H1 (cell line): Measurements from ENCODE around the gene GRIK4. TPM values are rescaled to one million over a fixed set of nuclear protein-coding genes. Genes with fewer than 3 reads are reported as not detected.

ENCODE experiments used
- CTCF ChIA-PET: fragments of 300-600 bp; sonication (Branson Sonifier 250); formaldehyde crosslinking; loops from one replicate; lab custom pipeline; 2021; ENCODE audit not compliant: partially characterized antibody; lab: Charles Lee
- POLR2A ChIA-PET: fragments of 300-600 bp; sonication (Branson Sonifier 250); formaldehyde crosslinking; loops from one replicate; lab custom pipeline; 2021; ENCODE audit warnings: inconsistent platforms; ENCODE audit not compliant: partially characterized antibody; lab: Charles Lee
- DNase-seq, 2 experiments: peaks; one replicate each; pipeline versions ENCODE4 v3.0.0 to v3.0.0-alpha.2; 2010 to 2022; ENCODE audit warnings: low spot score in 2 of 2, low read depth in 1 of 2, mixed read lengths in 1 of 2
- FAIRE-seq: peaks from 2 replicates; lab custom pipeline; 2011; peaks lifted over from hg19 to GRCh38; lab: Jason Lieb, UNC
- H2AFZ ChIP-seq: 2 replicates; pipeline ENCODE4 v1.8.1; 2012; ENCODE audit warnings: low read length, inconsistent platforms
- H2AK5ac ChIP-seq: 2 replicates; pipeline ENCODE4 v1.6.1; 2013; ENCODE audit warnings: low read depth, low read length
- H2BK120ac ChIP-seq: replicated peaks from 2 replicates; pipeline ENCODE3; 2013; ENCODE audit warnings: low read depth, low read length, inconsistent platforms
- H2BK12ac ChIP-seq: 2 replicates; pipeline ENCODE4 v1.6.1; 2013; ENCODE audit warnings: low read depth, low read length
- H2BK15ac ChIP-seq: 2 replicates; pipeline ENCODE4 v1.6.1; 2013; ENCODE audit warnings: low read length
- H2BK20ac ChIP-seq: 2 replicates; pipeline ENCODE4 v1.6.1; 2013; ENCODE audit warnings: low read length
- H2BK5ac ChIP-seq: 2 replicates; pipeline ENCODE4 v1.6.1; 2013; ENCODE audit warnings: low read depth, low read length
- H3K14ac ChIP-seq: 2 replicates; pipeline ENCODE4 v1.6.1; 2013; ENCODE audit warnings: inconsistent platforms; ENCODE audit not compliant: insufficient read length
- H3K18ac ChIP-seq: 2 replicates; pipeline ENCODE4 v1.6.1; 2013; ENCODE audit warnings: low read length; ENCODE audit errors: extremely low read depth
- H3K23ac ChIP-seq: 2 replicates; pipeline ENCODE4 v1.6.1; 2013; ENCODE audit warnings: inconsistent platforms; ENCODE audit not compliant: insufficient read length
- H3K23me2 ChIP-seq: 2 replicates; pipeline ENCODE4 v1.6.1; 2013; ENCODE audit warnings: low read depth, low read length
- H3K27ac ChIP-seq: 2 replicates; pipeline ENCODE4 v1.6.1; 2011; ENCODE audit warnings: low read depth, low read length, inconsistent platforms
- H3K27me3 ChIP-seq, 4 experiments: replicated peaks in 1 of 4; 1 replicate in 1 of 4; 2 replicates in 3 of 4; pipeline versions ENCODE4 v1.6.1 to v1.8.1; 2011 to 2013; ENCODE audit warnings: low read length in 3 of 4, mild to moderate bottlenecking in 3 of 4, inconsistent platforms in 2 of 4, mixed read lengths in 2 of 4, moderate library complexity in 1 of 4; ENCODE audit not compliant: control insufficient read depth in 3 of 4, insufficient read depth in 3 of 4; ENCODE audit errors: extremely low read depth in 1 of 4
- H3K36me3 ChIP-seq, 4 experiments: 2 replicates each; pipeline versions ENCODE4 v1.6.1 to v1.8.1; 2011 to 2013; ENCODE audit warnings: mild to moderate bottlenecking in 4 of 4, low read length in 3 of 4, moderate library complexity in 2 of 4, control low read depth in 1 of 4, inconsistent platforms in 1 of 4; ENCODE audit not compliant: insufficient read depth in 4 of 4, control insufficient read depth in 2 of 4
- H3K4ac ChIP-seq: replicated peaks from 2 replicates; pipeline ENCODE3; 2013; ENCODE audit warnings: low read length, low read depth, mixed read lengths, inconsistent platforms; ENCODE audit not compliant: insufficient read length
- H3K4me1 ChIP-seq, 4 experiments: replicated peaks in 1 of 4; 1 replicate in 1 of 4; 2 replicates in 3 of 4; pipeline versions ENCODE4 v1.6.1 to v1.8.1; 2011 to 2013; ENCODE audit warnings: low read length in 3 of 4, inconsistent platforms in 2 of 4, mixed read lengths in 1 of 4; ENCODE audit not compliant: insufficient read depth in 4 of 4, control insufficient read depth in 3 of 4
- H3K4me2 ChIP-seq, 2 experiments: 2 replicates each; pipeline versions ENCODE4 v1.6.1 to v1.8.1; 2011 to 2013; ENCODE audit warnings: low read depth in 2 of 2, low read length in 2 of 2, control low read depth in 1 of 2, inconsistent platforms in 1 of 2, mild to moderate bottlenecking in 1 of 2; ENCODE audit not compliant: insufficient read depth in 1 of 2
- H3K4me3 ChIP-seq, 4 experiments: fragments of 200-600, 300-600 bp in 1 of 4; sonication (generic), shearing (Covaris generic), sonication (Bioruptor Twin) in 1 of 4; 2 replicates each; pipeline versions ENCODE4 v1.5.1 to v1.8.1; 2011 to 2016; ENCODE audit warnings: low read length in 4 of 4, low read depth in 3 of 4, control low read depth in 2 of 4, inconsistent platforms in 2 of 4, mild to moderate bottlenecking in 2 of 4, mixed read lengths in 1 of 4, moderate library complexity in 1 of 4; ENCODE audit not compliant: insufficient read depth in 2 of 4; ENCODE audit errors: extremely low read depth in 1 of 4
- H3K56ac ChIP-seq: replicated peaks from 2 replicates; pipeline ENCODE3; 2013; ENCODE audit warnings: low read depth, mild to moderate bottlenecking, mixed read lengths, low read length, inconsistent platforms; ENCODE audit not compliant: insufficient read length
- H3K79me1 ChIP-seq: 2 replicates; pipeline ENCODE4 v1.6.1; 2013; ENCODE audit warnings: low read depth, low read length, control low read depth
- H3K79me2 ChIP-seq, 2 experiments: 2 replicates each; pipeline versions ENCODE4 v1.6.1 to v1.8.1; 2012 to 2013; ENCODE audit warnings: low read length in 2 of 2, mild to moderate bottlenecking in 2 of 2, inconsistent platforms in 1 of 2; ENCODE audit not compliant: insufficient read depth in 2 of 2, control insufficient read depth in 1 of 2
- H3K9ac ChIP-seq, 4 experiments: replicated peaks in 1 of 4; 1 replicate in 1 of 4; 2 replicates in 3 of 4; pipeline versions ENCODE4 v1.6.1 to v1.8.1; 2011 to 2013; ENCODE audit warnings: low read depth in 3 of 4, low read length in 3 of 4, control low read depth in 2 of 4, mild to moderate bottlenecking in 2 of 4, moderate library complexity in 2 of 4, inconsistent platforms in 1 of 4; ENCODE audit errors: extremely low read depth in 1 of 4
- H3K9me3 ChIP-seq, 2 experiments: 2 replicates each; pipeline versions ENCODE4 v1.6.1 to v1.8.1; 2012 to 2013; ENCODE audit warnings: mild to moderate bottlenecking in 2 of 2, moderate library complexity in 2 of 2, control low read depth in 1 of 2, inconsistent platforms in 1 of 2, low read depth in 1 of 2, low read length in 1 of 2, mixed read lengths in 1 of 2; ENCODE audit not compliant: insufficient read depth in 2 of 2
- H4K20me1 ChIP-seq, 2 experiments: replicated peaks in 1 of 2; 2 replicates each; pipeline versions ENCODE3 to v1.8.1; 2011 to 2013; ENCODE audit warnings: inconsistent platforms in 2 of 2, low read length in 2 of 2, mild to moderate bottlenecking in 1 of 2; ENCODE audit not compliant: insufficient read depth in 2 of 2, control insufficient read depth in 1 of 2
- H4K5ac ChIP-seq: 2 replicates; pipeline ENCODE4 v1.6.1; 2013; ENCODE audit warnings: low read length, low read depth, mixed read lengths, inconsistent platforms; ENCODE audit not compliant: insufficient read length
- H4K8ac ChIP-seq: 2 replicates; pipeline ENCODE4 v1.8.0; 2013; ENCODE audit warnings: mild to moderate bottlenecking, moderate library complexity, low read length, inconsistent platforms; ENCODE audit not compliant: insufficient read depth; ENCODE audit errors: extremely low read depth
- H4K91ac ChIP-seq: replicated peaks from 2 replicates; pipeline ENCODE3; 2013; ENCODE audit warnings: low read length, mixed read lengths, inconsistent platforms; ENCODE audit not compliant: insufficient read length
- BCL11A ChIP-seq, 2 experiments: IDR thresholded peaks; one replicate each; pipeline ENCODE4 v1.6.1; 2011; ENCODE audit warnings: low read depth in 2 of 2, low read length in 2 of 2, mild to moderate bottlenecking in 2 of 2
- CTBP2 ChIP-seq: IDR thresholded peaks from 2 replicates; pipeline ENCODE4 v1.7.0; 2011; ENCODE audit warnings: borderline replicate concordance, mild to moderate bottlenecking, moderate library complexity, mixed read lengths, low read length; ENCODE audit not compliant: insufficient read depth, insufficient read length
- GABPA ChIP-seq: IDR thresholded peaks from 2 replicates; pipeline ENCODE4 v1.6.1; 2011; ENCODE audit warnings: mild to moderate bottlenecking, low read length, moderate library complexity, borderline replicate concordance; ENCODE audit not compliant: insufficient read depth
- GTF2F1 ChIP-seq: IDR thresholded peaks from 2 replicates; pipeline ENCODE4 v1.6.1; 2012; ENCODE audit warnings: low read depth, low read length, improper control_type of control experiment, borderline replicate concordance
- KDM1A ChIP-seq: fragments of 200-600, 300-600 bp; sonication (generic); IDR thresholded peaks from 2 replicates; pipeline ENCODE4 v1.7.1; 2016; ENCODE audit warnings: mild to moderate bottlenecking, low read length, borderline replicate concordance
- KDM5A ChIP-seq: fragments of 200-600 bp; IDR thresholded peaks from 2 replicates; pipeline ENCODE4 v1.7.1; 2012; ENCODE audit warnings: mild to moderate bottlenecking, low read length, inconsistent platforms, mixed read lengths
- MAFK ChIP-seq: IDR thresholded peaks from 2 replicates; pipeline ENCODE4 v1.6.1; 2012; ENCODE audit warnings: low read depth, mild to moderate bottlenecking, improper control_type of control experiment, low read length
- POLR2AphosphoS5 ChIP-seq: IDR thresholded peaks from 2 replicates; pipeline ENCODE4 v1.6.1; 2011; ENCODE audit warnings: low read depth, low read length
- SAP30 ChIP-seq: fragments of 300-600 bp; sonication (generic); IDR thresholded peaks from 2 replicates; pipeline ENCODE4 v1.7.1; 2012; ENCODE audit warnings: low read length, moderate library complexity, mild to moderate bottlenecking, inconsistent platforms; ENCODE audit not compliant: insufficient read depth, insufficient replicate concordance
- SP1 ChIP-seq: IDR thresholded peaks from 2 replicates; pipeline ENCODE4 v1.6.1; 2011; ENCODE audit warnings: low read depth, low read length
- YY1 ChIP-seq: IDR thresholded peaks from 2 replicates; pipeline ENCODE4 v1.6.1; 2011; ENCODE audit warnings: low read depth, mild to moderate bottlenecking, low read length
- ZNF274 ChIP-seq: IDR thresholded peaks from 2 replicates; pipeline ENCODE4 v1.7.0; 2012; ENCODE audit warnings: low read length, borderline replicate concordance; ENCODE audit errors: extremely low read depth
- WGBS, 2 experiments: shearing (Covaris generic) in 1 of 2; methylation state at CpG; one replicate each; pipeline versions ENCODE4 v1.1.6 to v1.1.7; 2013 to 2015; ENCODE audit warnings: low lambda C conversion rate in 2 of 2, mixed read lengths in 2 of 2, inconsistent platforms in 1 of 2, low coverage in 1 of 2, missing lambda C conversion rate in 1 of 2; ENCODE audit not compliant: insufficient replicate concordance in 2 of 2, insufficient coverage in 1 of 2, insufficient read length in 1 of 2; ENCODE audit errors: extremely low coverage in 1 of 2, missing lambda C conversion rate in 1 of 2; 5-methylcytosine and 5-hydroxymethylcytosine counted together
- polyA plus RNA-seq, 7 experiments: library from polyadenylated mRNA; depleted of rRNA in 3 of 7; stranded (reverse) in 5 of 7; unstranded in 2 of 7; fragments of >200 nt in 5 of 7; fragments of 200-250 nt in 2 of 7; gene quantifications; 1 replicate in 5 of 7; 2 replicates in 1 of 7; 4 replicates in 1 of 7; pipeline versions ENCODE4 v1.2.1 to v1.2.3, GENCODE V29; 2011 to 2013; ENCODE audit warnings: missing spikeins in 2 of 7, mixed read lengths in 2 of 7
- total RNA-seq: library from RNA; stranded (reverse); fragmentation: NEBNext Ultra II Directional; extraction: Animal tissue kit (Norgen Biotek cat#: 25700); gene quantifications from 2 replicates; pipeline ENCODE4 v1.2.1, GENCODE V29; 2021
- TF ChIP-seq, protein P1 (sequence below): IDR thresholded peaks from 2 replicates; pipeline ENCODE4 v1.6.1; 2012; ENCODE audit warnings: inconsistent platforms

Gene GRIK4
- total and polyA plus RNA-seq, 2 of the 8 experiments (the other 6 are each of a cell fraction or from before 2014, with no cell fraction given): 1.2 to 2.9 TPM

DNA sequence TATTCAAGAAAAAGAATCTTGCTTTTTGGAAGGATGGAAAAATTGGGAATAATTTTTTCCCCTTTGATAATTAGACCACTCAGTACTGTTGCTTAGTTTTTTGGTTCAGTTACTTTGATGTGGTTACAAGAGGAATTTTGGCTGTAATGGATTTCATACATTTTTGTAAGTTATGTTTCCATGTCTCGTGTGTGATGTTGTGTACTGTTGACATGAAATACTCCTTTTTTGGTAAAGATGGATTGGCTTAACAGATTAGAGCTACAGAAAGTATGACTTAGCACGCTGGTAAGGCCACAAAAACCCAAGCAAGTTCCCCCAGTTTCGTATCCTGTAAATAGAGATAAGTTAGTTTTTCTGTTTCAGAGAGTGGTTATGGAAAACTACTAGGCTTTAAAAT lies 524.2 kb downstream of the GRIK4 start:
- Histone ChIP-seq H2AK5ac (0 out of 2 replicates have a peak overlapping the region, but pooled peaks have one; percentile 10), H3K14ac (no peak overlapping the region), H3K4me2 (no peak overlapping the region), H2BK12ac (no peak overlapping the region), H3K4ac (no peak overlapping the region), H3K9me3 (no peaks in the 10 kb centered on the region), H3K79me1 (no peaks in the 10 kb centered on the region), H3K4me1 (peaks cover 0 to 7% (median 6%) of the 10 kb centered on the region in 4 experiments; a peak in 6 of 7 replicates), H2BK15ac (no peak overlapping the region), H2BK120ac (no peak overlapping the region), H3K23me2 (no peaks in the 10 kb centered on the region), H4K20me1 (no peaks in the 10 kb centered on the region), H4K5ac (no peak overlapping the region), H3K18ac (no peak overlapping the region), H4K8ac (no peak overlapping the region), H3K27ac (no peak overlapping the region), H2AFZ (no peak overlapping the region), H3K56ac (no peak overlapping the region), H3K27me3 (no peaks in the 10 kb centered on the region), H3K23ac (no peak overlapping the region), H2BK20ac (no peak overlapping the region), H3K9ac (no peak overlapping the region), H3K36me3 (no peaks in the 10 kb centered on the region; a peak in 1 of 8 replicates), H2BK5ac (no peak overlapping the region), H4K91ac (no peak overlapping the region), H3K4me3 (no peak overlapping the region), H3K79me2 (peaks cover 0 to 78% of the 10 kb centered on the region in 2 experiments; a peak in 2 of 4 replicates)
- TF ChIP-seq SP1 (no peak), CTBP2 (no peak), SAP30 (no peak), POLR2AphosphoS5 (no peak), GTF2F1 (no peak), ZNF274 (no peak), YY1 (no peak), MAFK (no peak), GABPA (no peak), BCL11A (IDR thresholded peaks at IDR 0.05; ENCODE audit: low read depth in 2 of 2, low read length in 2 of 2) (no peak), KDM5A (no peak), KDM1A (no peak)
- TF ChIP-seq, protein P1, sequence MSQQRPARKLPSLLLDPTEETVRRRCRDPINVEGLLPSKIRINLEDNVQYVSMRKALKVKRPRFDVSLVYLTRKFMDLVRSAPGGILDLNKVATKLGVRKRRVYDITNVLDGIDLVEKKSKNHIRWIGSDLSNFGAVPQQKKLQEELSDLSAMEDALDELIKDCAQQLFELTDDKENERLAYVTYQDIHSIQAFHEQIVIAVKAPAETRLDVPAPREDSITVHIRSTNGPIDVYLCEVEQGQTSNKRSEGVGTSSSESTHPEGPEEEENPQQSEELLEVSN: no peak
- CTCF ChIA-PET: interaction anchor here (0.6 to 2.0 kb wide), 3 partner anchors 10 to 108 kb away, joined by 3 to 9 read pairs (median 4); no protein-coding TSS in a partner anchor
- FAIRE-seq (peak; percentile 19), DNase-seq (no peak)
- POLR2A ChIA-PET: interaction anchor here (0.6 to 0.7 kb wide), 2 partner anchors 17 to 38 kb away, joined by 3 read pairs; no protein-coding TSS in a partner anchor
- 83% methylated on average over 3 of the region's 3 CpGs; no CpG with 5 or more reads in 1 of the 2 experiments for WGBS, 2 experiments
